Hematopoietic multipotent progenitor cell treated with erythropoietin and hydrocortisone succinate and interleukin-3 and kit ligand, for 8 days (in vitro differentiated cells): ENCODE results near the gene ZKSCAN8.

ENCODE experiments used
- DNase-seq: peaks from one replicate; pipeline ENCODE4 v3.0.0-alpha.2; 2015

The ZKSCAN8 gene

DNA sequence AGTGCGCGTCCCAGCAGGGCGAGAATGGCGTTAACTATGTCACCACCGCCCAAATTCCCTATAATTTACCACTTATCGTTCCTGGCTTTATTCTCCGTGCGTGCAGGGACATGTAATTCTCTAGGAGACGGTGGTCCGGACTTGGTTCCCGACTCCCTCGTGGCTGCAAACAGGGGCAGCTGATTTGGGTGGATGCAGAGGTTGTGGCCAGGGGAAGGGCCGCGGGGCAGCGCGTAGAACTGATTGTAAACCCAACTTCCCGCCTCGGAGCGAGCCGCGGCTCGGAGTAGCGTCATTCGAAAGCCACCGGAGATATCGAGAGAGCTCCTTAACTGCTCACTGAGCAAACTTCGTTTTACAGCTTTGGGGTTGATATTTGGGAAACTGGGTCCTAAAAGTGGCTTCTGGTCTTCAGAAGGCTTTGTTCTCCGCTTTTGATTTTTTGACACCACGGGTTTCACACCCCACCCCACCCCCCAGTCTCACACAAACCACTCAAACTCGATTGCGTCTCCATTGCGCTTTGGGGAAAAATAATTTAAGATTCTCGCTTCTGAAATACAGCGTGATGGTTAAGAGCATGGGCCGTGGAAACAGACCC, 65.9 kb downstream of the ZKSCAN8 start:
- peak; percentile 48 for DNase-seq

DNA sequence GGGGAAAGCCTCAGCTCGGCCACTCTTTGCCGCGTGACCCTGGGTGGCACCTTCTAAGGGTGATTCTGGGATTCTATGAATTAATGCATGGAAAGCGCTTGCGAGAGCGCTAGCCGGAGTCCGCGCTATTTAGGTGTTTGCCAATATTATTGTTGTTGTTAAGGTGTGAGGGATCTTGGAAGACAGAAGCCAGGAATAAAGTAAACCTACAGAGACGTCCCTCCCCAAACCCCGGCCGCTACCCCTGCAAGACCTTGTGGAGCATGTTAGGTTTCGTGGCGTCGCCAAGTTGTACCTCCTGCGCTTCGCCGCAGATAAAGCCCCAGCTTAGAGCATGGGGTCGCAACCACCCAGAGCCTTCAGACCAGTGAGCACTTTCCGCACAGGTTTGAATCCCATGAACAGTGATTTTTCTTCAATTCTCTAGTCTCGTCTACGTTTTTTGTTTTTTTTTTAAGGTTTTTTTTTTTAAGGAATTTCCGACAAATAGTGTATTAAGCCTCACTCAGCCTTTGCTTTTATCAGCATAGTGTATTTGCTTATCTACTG, 66.5 kb downstream of the ZKSCAN8 start:
- DNase-seq = no peak
